ENCODE measurements around the gene NDUFA8. TPM values are rescaled to one million over a fixed set of nuclear protein-coding genes. Genes with fewer than 3 reads are reported as not detected.

Gene NDUFA8
- total and polyA plus RNA-seq, 2 of the 4 experiments (the other 2 are of a cell fraction): 45.2 to 98.1 TPM

DNA sequence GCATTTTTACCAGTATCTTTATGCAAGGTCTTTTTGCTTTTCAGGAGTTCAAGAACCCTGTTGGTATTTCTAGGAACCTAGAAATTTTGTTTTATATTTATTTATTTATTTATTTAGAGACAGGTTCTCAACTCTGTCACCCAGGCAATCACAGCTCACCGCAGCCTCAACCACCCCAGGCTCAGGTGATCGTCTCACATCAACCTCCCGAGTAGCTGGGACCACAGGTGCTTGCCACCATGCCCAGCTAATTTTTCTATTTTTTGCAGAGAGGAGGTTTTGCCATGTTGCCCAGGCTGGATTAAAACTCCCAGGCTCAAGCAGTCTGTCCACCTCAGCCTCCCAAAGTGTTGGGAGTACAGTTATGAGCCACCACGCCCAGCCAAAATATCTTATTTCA is 36.3 kb upstream of the NDUFA8 start:
- Histone ChIP-seq H2BK5ac (ENCODE audit: low read depth, low read length, poor library complexity, severe bottlenecking) (no peak overlapping the region), H4K8ac (ENCODE audit: low read depth in 2 of 2, low read length in 2 of 2) (no peak overlapping the region), H3K4me1 (ENCODE audit: control insufficient read depth, insufficient read depth, low read length) (no peaks in the 10 kb centered on the region), H2AK9ac (replicated peaks; ENCODE audit: low read depth, low read length, poor library complexity) (no peak overlapping the region), H2AK5ac (ENCODE audit: low read depth, low read length) (no peak overlapping the region), H3K36me3 (ENCODE audit: control insufficient read depth, insufficient read depth, low read length) (no peaks in the 10 kb centered on the region), H3K9ac (ENCODE audit: low read depth, low read length) (no peak overlapping the region), H3K9me3 (ENCODE audit: control insufficient read depth, insufficient read depth, low read length) (no peaks in the 10 kb centered on the region), H4K91ac (ENCODE audit: insufficient read depth, low read depth, low read length) (no peak overlapping the region), H2BK20ac (ENCODE audit: low read depth, low read length) (no peak overlapping the region), H3K27ac (ENCODE audit: insufficient read depth, low read length) (no peak overlapping the region), H3K14ac (replicated peaks; ENCODE audit: low read depth, low read length) (no peak overlapping the region), H3K56ac (ENCODE audit: extremely low read depth, insufficient read depth, low read length) (no peak overlapping the region), H3K4ac (ENCODE audit: low read depth, low read length) (no peak overlapping the region), H4K20me1 (ENCODE audit: insufficient read depth, low read length) (no peaks in the 10 kb centered on the region), H3K23ac (ENCODE audit: low read depth, low read length) (no peak overlapping the region), H3K27me3 (ENCODE audit: control insufficient read depth, insufficient read depth, low read length) (peaks cover 40% of the 10 kb centered on the region), H3K18ac (ENCODE audit: low read depth, low read length) (no peak overlapping the region), H2AFZ (replicated peaks; ENCODE audit: low read length, poor library complexity) (no peak overlapping the region), H4K5ac (ENCODE audit: low read depth, low read length) (no peak overlapping the region), H3K4me2 (ENCODE audit: low read depth, low read length) (no peak overlapping the region), H2BK120ac (ENCODE audit: low read depth, low read length) (no peak overlapping the region), H3K4me3 (ENCODE audit: insufficient read depth, low read depth, low read length) (no peak overlapping the region), H3K79me1 (ENCODE audit: low read depth in 1 of 2, low read length in 2 of 2) (no peaks in the 10 kb centered on the region), H2BK15ac (ENCODE audit: low read depth, low read length) (no peak overlapping the region), H3K9me1 (ENCODE audit: insufficient read depth, low read length) (peaks cover 3% of the 10 kb centered on the region; the same call in 1 of the 2 replicates)
- in situ Hi-C loops (cut with MboI; ENCODE audit: low sequenced_read_pairs): no loop called here
- ATAC-seq (ENCODE audit: low read depth): no peak
- intact Hi-C loops (cut with micrococcal nuclease): no loop called here
- TF ChIP-seq MXI1 (IDR thresholded peaks at IDR 0.05; ENCODE audit: borderline replicate concordance, low read depth, low read length) (no peak), RCOR1 (IDR thresholded peaks at IDR 0.05; ENCODE audit: insufficient replicate concordance, low read length) (no peak), BHLHE40 (IDR thresholded peaks at IDR 0.05; ENCODE audit: low read depth, low read length) (no peak), MAFK (IDR thresholded peaks at IDR 0.05; ENCODE audit: low read depth, low read length) (no peak), SMC3 (IDR thresholded peaks at IDR 0.05; ENCODE audit: low read depth, low read length) (no peak)
- no CpG with 5 or more reads among the region's 4 CpGs for WGBS, 2 experiments (ENCODE audit: extremely low coverage in 2 of 2, insufficient read length in 1 of 2)
- CTCF ChIA-PET: no interaction called here
- DNase-seq: no peak
- POLR2A ChIA-PET (ENCODE audit: unreplicated experiment): no interaction called here
- dilution Hi-C loops (cut with HindIII; ENCODE audit: low sequenced_read_pairs, unreplicated experiment): no loop called here
- no TSS peak for BruUV-seq (replicated peaks)

Measured in IMR-90 (cell line).